HepG2 (cell line): Measurements from ENCODE around the gene CA14. TPM values are rescaled to one million over a fixed set of nuclear protein-coding genes. Genes with fewer than 3 reads are reported as not detected.

Experiments used
- ASH2L ChIP-seq: fragments of 300-600, 200-600 bp; sonication (generic); IDR thresholded peaks from 2 replicates; pipeline ENCODE4 v1.7.0; 2017; ENCODE audit warnings: low read depth, mild to moderate bottlenecking, moderate library complexity, mixed read lengths, low read length; ENCODE audit not compliant: insufficient read length
- E2F5 ChIP-seq: sonication (generic); formaldehyde crosslinking; conservative IDR thresholded peaks from 2 replicates; pipeline ENCODE4 v1.4.0; 2020; ENCODE audit warnings: missing genetic modification reagents
- ETV6 ChIP-seq: sonication (generic); formaldehyde crosslinking; conservative IDR thresholded peaks from 2 replicates; pipeline ENCODE4 v1.4.0; 2020; ENCODE audit warnings: missing genetic modification reagents
- KDM2A ChIP-seq: sonication (generic); formaldehyde crosslinking; IDR thresholded peaks from 2 replicates; pipeline ENCODE4 v1.4.0; 2020; ENCODE audit warnings: low read depth, missing genetic modification reagents, borderline replicate concordance
- MXD3 ChIP-seq: IDR thresholded peaks from 2 replicates; pipeline ENCODE4 v1.6.1; 2016; ENCODE audit warnings: mild to moderate bottlenecking, missing biosample characterization, missing genetic modification reagents
- RCOR2 ChIP-seq: IDR thresholded peaks from 2 replicates; pipeline ENCODE4 v1.6.1; 2016; ENCODE audit warnings: missing biosample characterization, missing genetic modification reagents
- RFX3 ChIP-seq: IDR thresholded peaks from 2 replicates; pipeline ENCODE4 v1.6.1; 2016; ENCODE audit warnings: missing biosample characterization, missing genetic modification reagents
- SATB2 ChIP-seq: sonication (generic); formaldehyde crosslinking; IDR thresholded peaks from 2 replicates; pipeline ENCODE4 v1.5.0; 2020; ENCODE audit warnings: missing genetic modification reagents
- SCMH1 ChIP-seq: sonication (generic); formaldehyde crosslinking; IDR thresholded peaks from 2 replicates; pipeline ENCODE4 v1.9.0; 2021; ENCODE audit warnings: missing genetic modification reagents, mild to moderate bottlenecking, borderline replicate concordance
- SMYD3 ChIP-seq: sonication (generic); formaldehyde crosslinking; IDR thresholded peaks from 2 replicates; pipeline ENCODE4 v1.8.1; 2023; ENCODE audit warnings: mild to moderate bottlenecking, missing genetic modification reagents
- TARDBP ChIP-seq: sonication (generic); formaldehyde crosslinking; IDR thresholded peaks from 2 replicates; pipeline ENCODE4 v1.8.0; 2022; ENCODE audit warnings: mild to moderate bottlenecking, missing genetic modification reagents
- TGIF2 ChIP-seq: IDR thresholded peaks from 2 replicates; pipeline ENCODE4 v1.6.1; 2016; ENCODE audit warnings: control low read depth, missing compliant biosample characterization
- ZFP36 ChIP-seq: fragments of 150-350 bp; IDR thresholded peaks from 2 replicates; pipeline ENCODE4 v1.6.1; 2018; ENCODE audit warnings: borderline replicate concordance, low read length, low read depth; ENCODE audit not compliant: partially characterized antibody
- ZNF124 ChIP-seq: sonication (generic); formaldehyde crosslinking; IDR thresholded peaks from 2 replicates; pipeline ENCODE4 v1.4.0; 2020; ENCODE audit warnings: missing genetic modification reagents
- ZNF282 ChIP-seq: fragments of 450-650 bp; IDR thresholded peaks from 2 replicates; pipeline ENCODE4 v1.6.1; 2018; ENCODE audit not compliant: partially characterized antibody
- ZNF510 ChIP-seq: sonication (generic); formaldehyde crosslinking; IDR thresholded peaks from 2 replicates; pipeline ENCODE4 v1.4.0; 2020; ENCODE audit warnings: low read depth, mild to moderate bottlenecking, missing genetic modification reagents
- polyA plus RNA-seq, 8 experiments: library from polyadenylated mRNA; depleted of rRNA in 3 of 8; stranded (reverse) in 7 of 8; unstranded in 1 of 8; fragments of >200 nt; fragmentation: Illumina TruSeq in 4 of 8; extraction: Trizol in 4 of 8; gene quantifications; 2 replicates each; pipeline versions ENCODE4 v1.2.1 to v1.2.3, GENCODE V29; 2011 to 2016; ENCODE audit warnings: low read depth in 4 of 8, missing spikeins in 1 of 8, mixed read lengths in 1 of 8; ENCODE audit not compliant: insufficient read depth in 1 of 8
- total RNA-seq, 5 experiments: library from RNA; depleted of rRNA; stranded (reverse); fragments of >200 nt; fragmentation: Illumina TruSeq; extraction: Trizol; gene quantifications; 2 replicates each; pipeline ENCODE4 v1.2.3, GENCODE V29; 2016; ENCODE audit warnings: low read depth in 1 of 5
- TF ChIP-seq, protein P1 (sequence below): sonication (generic); formaldehyde crosslinking; conservative IDR thresholded peaks from 2 replicates; pipeline ENCODE4 v1.4.0; 2020; ENCODE audit warnings: missing genetic modification reagents
- TF ChIP-seq, protein P2 (sequence below): sonication (generic); formaldehyde crosslinking; IDR thresholded peaks from 2 replicates; pipeline ENCODE4 v1.4.0; 2020; ENCODE audit warnings: missing genetic modification reagents, borderline replicate concordance
- TF ChIP-seq, protein P3 (sequence below): sonication (generic); formaldehyde crosslinking; IDR thresholded peaks from 2 replicates; pipeline ENCODE4 v1.8.1; 2023; ENCODE audit warnings: missing genetic modification reagents, mild to moderate bottlenecking, borderline replicate concordance

CA14 gene
- total and polyA plus RNA-seq, 2 of the 13 experiments (the other 11 are each of a cell fraction or from before 2014, with no cell fraction given): 2.4 to 8.5 TPM

- TF ChIP-seq ASH2L (peak; percentile 66), RCOR2 (no peak), SCMH1 (CRISPR knock-in tag) (no peak), ZNF510 (CRISPR knock-in tag) (no peak), RFX3 (CRISPR knock-in tag) (peak; percentile 90), TGIF2 (peak; percentile 76; the same call in 1 of the 2 replicates), KDM2A (CRISPR knock-in tag) (peak; percentile 75; the same call in 1 of the 2 replicates), SATB2 (CRISPR knock-in tag) (0 out of 2 replicates have a peak, but pooled peaks have one; percentile 71), SMYD3 (CRISPR knock-in tag) (no peak), E2F5 (CRISPR knock-in tag) (no peak; the same call in 1 of the 2 replicates), ZFP36 (no peak), MXD3 (no peak), ZNF282 (no peak), ZNF124 (no peak), ETV6 (no peak), TARDBP (CRISPR knock-in tag) (peak; percentile 74; the same call in 1 of the 2 replicates)
- TF ChIP-seq, protein P1, sequence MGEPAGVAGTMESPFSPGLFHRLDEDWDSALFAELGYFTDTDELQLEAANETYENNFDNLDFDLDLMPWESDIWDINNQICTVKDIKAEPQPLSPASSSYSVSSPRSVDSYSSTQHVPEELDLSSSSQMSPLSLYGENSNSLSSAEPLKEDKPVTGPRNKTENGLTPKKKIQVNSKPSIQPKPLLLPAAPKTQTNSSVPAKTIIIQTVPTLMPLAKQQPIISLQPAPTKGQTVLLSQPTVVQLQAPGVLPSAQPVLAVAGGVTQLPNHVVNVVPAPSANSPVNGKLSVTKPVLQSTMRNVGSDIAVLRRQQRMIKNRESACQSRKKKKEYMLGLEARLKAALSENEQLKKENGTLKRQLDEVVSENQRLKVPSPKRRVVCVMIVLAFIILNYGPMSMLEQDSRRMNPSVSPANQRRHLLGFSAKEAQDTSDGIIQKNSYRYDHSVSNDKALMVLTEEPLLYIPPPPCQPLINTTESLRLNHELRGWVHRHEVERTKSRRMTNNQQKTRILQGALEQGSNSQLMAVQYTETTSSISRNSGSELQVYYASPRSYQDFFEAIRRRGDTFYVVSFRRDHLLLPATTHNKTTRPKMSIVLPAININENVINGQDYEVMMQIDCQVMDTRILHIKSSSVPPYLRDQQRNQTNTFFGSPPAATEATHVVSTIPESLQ (CRISPR knock-in tag): 0 out of 2 replicates have a peak, but pooled peaks have one; percentile 39
- TF ChIP-seq, protein P2, sequence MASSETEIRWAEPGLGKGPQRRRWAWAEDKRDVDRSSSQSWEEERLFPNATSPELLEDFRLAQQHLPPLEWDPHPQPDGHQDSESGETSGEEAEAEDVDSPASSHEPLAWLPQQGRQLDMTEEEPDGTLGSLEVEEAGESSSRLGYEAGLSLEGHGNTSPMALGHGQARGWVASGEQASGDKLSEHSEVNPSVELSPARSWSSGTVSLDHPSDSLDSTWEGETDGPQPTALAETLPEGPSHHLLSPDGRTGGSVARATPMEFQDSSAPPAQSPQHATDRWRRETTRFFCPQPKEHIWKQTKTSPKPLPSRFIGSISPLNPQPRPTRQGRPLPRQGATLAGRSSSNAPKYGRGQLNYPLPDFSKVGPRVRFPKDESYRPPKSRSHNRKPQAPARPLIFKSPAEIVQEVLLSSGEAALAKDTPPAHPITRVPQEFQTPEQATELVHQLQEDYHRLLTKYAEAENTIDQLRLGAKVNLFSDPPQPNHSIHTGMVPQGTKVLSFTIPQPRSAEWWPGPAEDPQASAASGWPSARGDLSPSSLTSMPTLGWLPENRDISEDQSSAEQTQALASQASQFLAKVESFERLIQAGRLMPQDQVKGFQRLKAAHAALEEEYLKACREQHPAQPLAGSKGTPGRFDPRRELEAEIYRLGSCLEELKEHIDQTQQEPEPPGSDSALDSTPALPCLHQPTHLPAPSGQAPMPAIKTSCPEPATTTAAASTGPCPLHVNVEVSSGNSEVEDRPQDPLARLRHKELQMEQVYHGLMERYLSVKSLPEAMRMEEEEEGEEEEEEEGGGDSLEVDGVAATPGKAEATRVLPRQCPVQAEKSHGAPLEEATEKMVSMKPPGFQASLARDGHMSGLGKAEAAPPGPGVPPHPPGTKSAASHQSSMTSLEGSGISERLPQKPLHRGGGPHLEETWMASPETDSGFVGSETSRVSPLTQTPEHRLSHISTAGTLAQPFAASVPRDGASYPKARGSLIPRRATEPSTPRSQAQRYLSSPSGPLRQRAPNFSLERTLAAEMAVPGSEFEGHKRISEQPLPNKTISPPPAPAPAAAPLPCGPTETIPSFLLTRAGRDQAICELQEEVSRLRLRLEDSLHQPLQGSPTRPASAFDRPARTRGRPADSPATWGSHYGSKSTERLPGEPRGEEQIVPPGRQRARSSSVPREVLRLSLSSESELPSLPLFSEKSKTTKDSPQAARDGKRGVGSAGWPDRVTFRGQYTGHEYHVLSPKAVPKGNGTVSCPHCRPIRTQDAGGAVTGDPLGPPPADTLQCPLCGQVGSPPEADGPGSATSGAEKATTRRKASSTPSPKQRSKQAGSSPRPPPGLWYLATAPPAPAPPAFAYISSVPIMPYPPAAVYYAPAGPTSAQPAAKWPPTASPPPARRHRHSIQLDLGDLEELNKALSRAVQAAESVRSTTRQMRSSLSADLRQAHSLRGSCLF (CRISPR knock-in tag): no peak
- TF ChIP-seq, protein P3, sequence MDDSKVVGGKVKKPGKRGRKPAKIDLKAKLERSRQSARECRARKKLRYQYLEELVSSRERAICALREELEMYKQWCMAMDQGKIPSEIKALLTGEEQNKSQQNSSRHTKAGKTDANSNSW (CRISPR knock-in tag): no peak
These were observed 36.1 kb downstream of the CA14 start, which contains the start of gene MRPS21 (continued) for GRCh38 chr1:150293433-150294253.
